Effector CD8-positive, alpha-beta T cell (primary cell): ENCODE results near the gene PLK4.
"Not testable (repeated sequence)": the region's sequence is repeated elsewhere in the genome, so short reads cannot be mapped to it uniquely, and the experiment has no call there.

Experiments used
- DNase-seq: peaks from one replicate; lab custom pipeline; 2025; lab: John Stamatoyannopoulos, UW

Gene PLK4

DNA sequence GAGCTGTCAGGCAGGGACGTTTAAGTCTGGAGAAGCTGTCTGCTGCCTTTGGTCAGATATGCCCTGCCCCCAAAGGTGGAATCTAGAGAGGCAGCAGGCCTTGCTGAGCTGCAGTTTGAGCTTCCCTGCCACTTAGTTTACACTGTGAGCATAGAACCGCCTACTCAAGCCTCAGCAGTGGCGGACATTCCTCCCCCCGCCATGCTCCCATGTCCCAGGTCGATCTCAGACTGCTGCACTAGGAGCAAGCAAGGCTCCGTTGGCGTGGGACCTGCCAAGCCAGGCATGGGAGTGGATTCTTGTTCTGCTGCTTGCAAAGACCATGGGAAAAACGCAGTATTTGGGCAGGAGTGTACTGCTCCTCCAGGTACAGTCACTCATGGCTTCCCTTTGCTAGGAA lies 24.3 kb downstream of the PLK4 start:
- no peak for DNase-seq

DNA sequence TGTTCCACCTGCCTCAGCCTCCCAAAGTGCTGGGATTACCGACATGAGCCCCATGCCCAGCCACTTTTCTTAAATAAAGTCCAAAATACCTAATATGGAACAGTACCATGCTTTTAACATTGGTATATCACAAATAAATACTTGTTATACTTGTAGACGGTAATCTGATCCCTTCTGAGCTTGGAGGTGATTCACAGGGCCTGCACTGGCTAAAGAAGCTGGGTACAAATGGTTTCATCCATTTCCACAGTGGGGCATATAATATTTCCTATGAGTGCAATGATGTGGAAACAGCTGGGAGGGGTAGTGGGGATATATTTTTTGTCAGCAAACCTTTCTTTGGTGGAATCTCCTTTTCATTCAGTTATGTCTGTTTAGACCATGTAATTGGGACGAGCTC lies 35.8 kb downstream of the PLK4 start:
- DNase-seq: no peak

DNA sequence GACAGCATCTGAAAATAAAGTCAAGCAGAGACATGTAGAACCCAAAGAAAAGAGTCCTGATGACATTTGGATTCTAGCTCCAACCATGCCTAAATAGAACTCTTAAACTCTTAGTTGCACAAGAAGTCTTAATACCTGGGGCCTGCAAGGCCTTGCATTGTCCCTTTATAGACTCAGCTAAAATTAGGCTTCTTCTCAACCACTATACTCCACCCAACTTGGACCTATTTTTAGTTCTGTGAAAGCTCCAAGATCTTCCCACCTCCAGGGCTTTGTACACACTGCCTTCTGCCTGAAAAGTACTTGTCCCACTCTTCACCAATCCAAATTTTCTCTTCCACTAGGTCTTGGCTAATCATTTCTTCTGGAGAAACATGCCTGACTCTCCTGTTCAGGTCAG lies 36.5 kb downstream of the PLK4 start:
- no peak for DNase-seq

DNA sequence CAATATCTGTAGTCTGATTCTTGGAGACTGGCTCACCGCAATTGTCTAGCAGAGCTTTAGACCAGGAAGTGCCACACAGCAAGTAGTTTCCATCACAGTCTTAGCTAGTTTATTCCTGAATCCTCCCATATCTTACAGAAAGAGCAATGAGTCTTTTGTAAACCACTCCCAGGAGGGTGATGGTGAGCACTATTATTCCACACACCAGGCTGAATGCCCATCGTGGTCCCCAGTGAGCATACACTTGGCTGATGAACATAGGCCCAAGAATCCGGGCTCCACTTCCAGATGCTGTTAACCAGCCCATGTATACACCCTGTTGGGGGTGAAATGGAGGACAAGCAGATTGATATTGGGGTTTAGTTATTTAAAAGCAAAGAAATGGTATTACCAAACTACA lies 39.8 kb downstream of the PLK4 start:
- DNase-seq: no peak

- DNase-seq: no peak
These were observed 41.5 kb downstream of the PLK4 start for GRCh38 chr4:127922226-127922625.

DNA sequence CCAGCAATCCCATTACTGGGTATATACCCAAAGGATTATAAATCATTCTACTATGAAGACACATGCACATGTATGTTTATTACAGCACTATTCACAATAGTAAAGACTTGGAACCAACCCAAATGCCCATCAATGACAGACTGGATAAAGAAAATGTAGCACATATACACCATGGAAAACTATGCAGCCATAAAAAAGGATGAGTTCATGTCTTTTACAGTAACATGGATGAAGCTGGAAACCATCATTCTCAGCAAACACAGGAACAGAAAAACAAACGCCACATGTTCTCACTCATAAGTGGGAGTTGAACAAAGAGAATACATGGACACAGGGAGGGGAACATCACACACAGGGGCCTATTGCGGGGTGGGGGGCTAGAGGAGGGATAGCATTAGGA lies 45.0 kb downstream of the PLK4 start:
- DNase-seq: not testable (repeated sequence)

- DNase-seq: no peak
These were observed 49.5 kb downstream of the PLK4 start for GRCh38 chr4:127930175-127930574.

DNA sequence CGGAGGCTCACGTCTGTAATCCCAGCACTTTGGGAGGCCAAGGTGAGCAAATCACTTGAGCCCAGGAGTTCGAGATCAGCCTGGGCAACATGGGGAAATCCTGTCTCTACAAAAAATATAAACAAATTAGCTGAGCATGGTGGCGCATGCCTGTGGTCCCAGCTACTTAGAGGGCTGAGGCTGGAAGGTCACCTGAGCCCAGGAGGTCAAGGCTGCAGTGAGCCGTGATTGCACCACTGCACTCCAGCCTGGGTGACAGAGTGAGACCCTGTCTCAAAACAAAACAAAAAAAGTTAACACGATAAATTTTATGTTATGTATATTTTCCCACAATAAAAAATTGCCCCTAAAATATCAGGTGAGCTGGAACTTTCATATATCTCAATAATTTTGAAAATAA lies 51.1 kb downstream of the PLK4 start:
- not testable (repeated sequence) for DNase-seq

DNA sequence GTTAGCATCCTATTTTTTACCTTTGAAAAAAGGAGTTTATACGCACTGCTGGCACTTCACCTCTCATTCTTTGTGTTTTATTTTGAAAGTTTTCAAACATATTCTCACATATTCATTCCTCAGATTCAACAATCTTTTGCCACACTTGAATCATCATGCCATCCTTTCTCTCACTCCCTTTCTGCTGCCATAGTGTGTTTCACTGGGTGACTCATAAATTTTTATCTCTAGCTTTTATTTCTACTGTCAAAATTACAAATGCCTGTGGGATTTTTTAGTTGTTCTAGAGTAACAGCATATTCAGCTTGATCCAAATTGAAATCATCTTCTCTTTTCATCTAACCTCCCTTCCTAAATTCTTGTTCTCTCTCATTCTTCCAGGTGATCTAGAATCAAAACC lies 56.3 kb downstream of the PLK4 start:
- DNase-seq: no peak
